ENCODE measurements around the gene PITX2.

The PITX2 gene

DNA sequence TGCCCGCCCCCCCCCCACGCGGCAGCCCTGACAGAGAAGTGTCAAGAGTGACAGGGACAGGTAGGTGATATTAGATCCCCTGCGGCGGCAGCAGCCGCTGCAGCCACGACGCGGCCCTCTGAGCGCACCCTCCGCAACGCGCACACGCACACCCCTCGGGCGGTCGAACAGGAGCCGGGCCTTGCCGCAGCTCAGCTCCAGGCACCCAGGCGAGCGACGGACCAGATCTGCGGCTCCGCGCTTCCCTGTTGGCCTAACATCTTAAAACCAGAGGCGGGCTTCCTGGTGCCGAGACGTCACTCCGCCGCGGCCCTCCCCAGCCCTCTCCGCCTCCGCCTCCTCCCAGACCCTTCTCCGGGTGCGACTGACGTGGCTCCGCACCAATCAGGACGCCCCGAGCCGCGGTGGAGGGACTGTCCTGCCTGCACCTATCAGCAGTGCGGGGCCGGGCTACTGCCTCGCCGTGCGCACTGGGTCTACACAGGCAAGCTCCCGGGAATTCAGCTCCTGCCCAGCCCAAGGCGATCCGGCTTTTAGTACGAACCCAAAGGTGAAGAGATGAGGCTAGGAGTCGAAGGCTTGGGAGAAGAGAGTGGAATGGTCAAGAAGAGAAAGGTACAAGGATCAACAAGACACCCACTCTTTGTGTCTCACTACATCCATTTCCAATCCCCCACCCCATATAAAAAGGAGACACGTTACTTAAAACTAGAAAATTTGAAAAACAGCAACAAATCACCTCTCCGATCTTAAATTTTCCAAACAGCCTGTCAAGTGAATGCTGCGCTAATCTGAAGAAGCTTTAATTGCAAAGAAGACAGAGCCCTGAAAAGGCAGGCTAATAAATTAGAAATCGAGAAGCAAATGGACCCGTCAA is at the start of gene PITX2:
Gene PITX2 (minus strand): TSS at position 237 of the 877 bp plus-strand sequence. CDS start 617 bp downstream, outside the sequence.
- peak; percentile 80 for DNase-seq

DNA sequence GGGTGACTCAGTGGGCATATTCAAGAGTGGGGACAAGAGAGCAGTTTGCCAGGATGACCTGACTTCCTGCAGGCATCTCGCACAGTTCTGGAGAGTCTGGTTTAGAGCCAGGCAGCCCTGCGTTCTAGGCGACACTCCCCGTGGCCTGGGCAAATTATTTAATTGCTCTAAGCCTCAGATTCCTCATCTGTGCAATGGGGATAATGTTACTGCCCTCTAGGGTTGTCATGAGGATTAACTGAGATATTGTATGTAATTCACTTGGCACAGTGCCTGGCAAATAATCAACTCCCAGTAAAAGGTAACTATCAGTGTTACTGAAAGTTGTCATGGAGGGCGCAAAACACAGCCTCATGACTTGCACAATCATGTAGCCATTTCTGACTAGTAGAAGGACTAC is 48.8 kb upstream of the PITX2 start:
- DNase-seq: no peak

- no peak for DNase-seq
Observed at GRCh38 chr4:110669663-110670062, 46.8 kb upstream of the PITX2 start.

DNA sequence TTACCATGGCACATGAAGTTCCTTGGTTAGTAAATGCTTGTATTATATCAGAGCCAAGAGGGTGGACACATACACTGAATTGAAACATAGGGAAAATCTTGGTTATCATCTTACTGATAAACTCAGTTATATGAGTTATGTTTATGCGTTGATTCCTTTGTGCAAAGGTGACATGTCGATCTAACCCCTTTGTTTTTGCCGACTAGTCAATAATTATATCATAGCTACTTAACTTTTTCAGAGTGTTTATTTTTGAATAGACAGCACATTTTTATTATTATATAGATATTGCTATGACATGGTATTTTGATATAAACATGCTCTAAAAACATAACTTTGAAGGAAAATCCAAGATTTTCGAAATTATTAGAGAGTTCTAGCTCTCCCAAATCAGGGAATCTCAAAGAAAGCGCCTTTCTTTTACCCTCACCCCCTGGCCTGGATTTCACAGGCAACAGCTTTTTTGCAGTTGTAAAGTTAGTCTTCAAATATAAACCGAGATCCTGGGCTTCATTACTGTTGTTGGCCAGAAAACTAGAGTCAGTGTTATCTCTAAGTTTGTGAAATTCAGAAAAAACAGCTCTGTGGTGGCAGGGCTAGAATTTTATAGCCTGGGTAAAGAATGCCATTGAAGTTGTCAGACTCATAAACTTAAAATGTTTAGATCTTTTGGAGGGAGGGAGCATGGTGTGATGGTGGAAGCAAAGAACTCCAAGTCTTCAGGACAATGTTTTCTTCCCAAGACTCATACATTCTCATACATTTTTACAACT is 45.8 kb upstream of the PITX2 start:
- no peak for DNase-seq

GRCh38 chr4:110667670-110668069 is 44.8 kb upstream of the PITX2 start:
- DNase-seq: no peak

DNA sequence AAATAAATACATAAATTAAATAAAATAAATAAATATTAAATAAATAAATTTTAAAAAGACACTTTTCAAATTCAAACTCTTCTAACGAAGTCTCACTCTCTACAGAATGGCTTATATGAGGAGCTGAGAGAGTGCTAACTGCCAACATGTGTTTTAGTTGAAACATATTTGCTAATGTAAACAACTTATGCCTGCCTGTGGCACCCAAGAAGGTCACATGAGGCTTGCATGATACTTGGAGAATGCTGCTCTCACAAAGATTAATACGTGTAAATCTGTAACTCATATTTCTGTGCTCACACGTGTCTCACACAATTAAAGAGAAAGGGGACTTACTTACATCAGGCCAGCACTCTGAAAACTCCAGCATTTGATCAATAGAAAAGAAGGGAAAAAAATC is 43.2 kb upstream of the PITX2 start:
- DNase-seq: no peak

DNA sequence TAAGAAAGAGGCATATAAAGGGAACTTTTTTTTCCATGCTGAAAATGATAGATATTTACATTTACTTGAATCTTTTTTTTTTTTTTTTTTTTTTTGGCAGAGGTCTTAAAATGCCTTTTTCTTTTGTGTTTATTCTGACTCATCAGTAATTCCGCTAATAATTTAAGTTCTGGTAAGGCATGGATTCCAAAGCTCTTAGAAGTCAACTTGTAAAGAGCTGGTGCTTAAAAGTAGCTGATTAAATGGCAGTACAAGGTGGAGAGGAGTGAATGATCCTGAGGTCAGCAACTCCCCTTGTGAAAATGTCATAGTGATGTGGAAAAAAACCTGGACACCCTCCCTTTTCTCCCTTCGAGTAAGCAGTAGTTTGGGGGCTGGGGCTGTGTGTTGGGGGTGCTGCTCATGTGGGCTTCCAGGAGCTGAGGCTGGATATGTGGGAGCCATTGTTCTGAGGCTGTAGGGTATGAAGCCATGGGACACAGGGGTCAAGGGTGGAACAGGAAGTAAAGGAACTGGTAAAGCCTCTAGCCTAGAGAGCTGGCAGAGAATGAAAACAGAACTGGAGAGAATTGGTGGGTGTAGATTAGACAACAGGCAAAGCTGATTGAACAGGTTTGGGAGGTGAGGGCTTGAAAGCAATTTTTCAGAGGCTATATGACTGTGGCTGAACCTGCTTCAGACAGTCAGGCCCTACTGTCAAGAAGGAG is 41.0 kb upstream of the PITX2 start:
- DNase-seq: no peak

GRCh38 chr4:110663206-110663605 is 40.3 kb upstream of the PITX2 start:
- no peak for DNase-seq

DNA sequence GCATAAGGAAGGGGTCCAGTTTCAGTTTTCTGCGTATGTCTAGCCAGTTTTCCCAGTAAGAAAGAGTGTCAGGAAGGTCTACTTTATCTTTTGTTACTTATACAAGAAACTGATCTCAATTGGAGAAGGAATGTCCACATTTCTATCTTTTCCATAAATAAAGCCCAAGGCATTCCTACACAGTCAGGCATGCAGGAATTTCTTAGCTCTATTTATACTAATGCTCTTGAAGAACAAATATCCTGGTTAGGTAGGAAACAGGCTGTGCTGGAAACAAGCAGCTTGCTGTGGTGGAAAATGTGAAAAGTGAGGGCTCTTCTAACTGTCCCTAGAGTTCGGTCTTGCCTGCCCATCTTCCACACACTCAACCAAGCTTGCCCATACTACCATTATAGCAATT is 37.9 kb upstream of the PITX2 start:
- DNase-seq: no peak

DNA sequence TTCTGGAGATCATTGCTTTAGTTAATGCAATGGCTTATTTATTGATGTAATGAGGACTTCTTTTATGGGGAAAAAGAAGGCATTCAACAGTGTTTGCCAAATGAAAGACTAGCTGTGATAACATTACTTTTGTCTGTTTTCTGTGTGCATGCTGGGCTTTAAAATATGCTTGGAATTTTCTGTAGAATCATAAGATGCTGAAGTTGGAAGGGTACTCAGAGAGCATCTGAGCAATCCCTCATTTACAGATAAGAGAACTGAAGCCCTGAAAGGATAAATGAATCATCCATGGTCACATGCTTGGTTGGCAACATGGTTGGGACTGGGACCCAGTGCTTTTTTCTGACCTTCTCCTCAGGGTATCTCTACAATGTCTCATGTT is 31.4 kb upstream of the PITX2 start:
- no peak for DNase-seq

GRCh38 chr4:110653321-110654253 is 30.7 kb upstream of the PITX2 start:
- DNase-seq: no peak

DNA sequence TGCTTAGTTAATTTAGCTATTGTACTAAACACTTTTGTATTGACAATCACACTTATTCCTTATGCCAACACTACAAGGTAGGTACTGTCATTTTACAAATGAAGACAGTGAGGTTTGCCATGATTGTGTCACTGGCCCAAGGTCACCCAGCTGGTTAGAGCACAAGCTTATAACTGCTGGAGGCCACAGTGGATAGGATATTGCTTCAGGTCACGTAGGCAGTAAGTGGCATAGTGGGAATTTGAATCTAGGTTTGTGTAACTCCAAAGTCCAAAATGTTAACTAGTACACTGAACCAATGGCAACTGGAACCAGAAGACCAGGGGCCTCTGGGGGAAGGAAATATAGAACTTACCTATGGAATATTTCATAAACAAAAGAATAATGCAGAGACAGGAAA is 21.1 kb upstream of the PITX2 start:
- no peak for DNase-seq

DNA sequence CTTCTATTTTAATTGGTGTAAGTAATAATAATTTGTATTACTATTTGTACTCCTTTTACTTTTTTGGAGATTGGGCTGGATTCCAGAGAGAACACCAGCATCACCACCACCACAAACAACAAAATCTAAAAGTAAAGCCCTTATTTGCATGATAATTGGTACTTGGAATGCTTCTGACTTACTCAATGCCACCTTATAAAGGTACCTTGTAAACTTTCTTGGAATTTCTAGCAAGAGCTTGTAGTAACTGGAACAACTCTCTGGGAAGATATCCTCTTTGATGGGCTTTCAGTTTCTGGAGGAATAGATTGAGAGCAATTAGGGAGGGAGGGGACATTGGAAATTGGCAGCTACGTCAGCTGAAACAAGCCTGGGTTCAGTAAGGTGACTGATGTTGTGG is 20.2 kb upstream of the PITX2 start:
- DNase-seq: no peak

- DNase-seq: no peak
Observed at GRCh38 chr4:110641218-110641617, 18.3 kb upstream of the PITX2 start.

- DNase-seq: no peak
Observed at GRCh38 chr4:110640576-110640975, 17.7 kb upstream of the PITX2 start.

DNA sequence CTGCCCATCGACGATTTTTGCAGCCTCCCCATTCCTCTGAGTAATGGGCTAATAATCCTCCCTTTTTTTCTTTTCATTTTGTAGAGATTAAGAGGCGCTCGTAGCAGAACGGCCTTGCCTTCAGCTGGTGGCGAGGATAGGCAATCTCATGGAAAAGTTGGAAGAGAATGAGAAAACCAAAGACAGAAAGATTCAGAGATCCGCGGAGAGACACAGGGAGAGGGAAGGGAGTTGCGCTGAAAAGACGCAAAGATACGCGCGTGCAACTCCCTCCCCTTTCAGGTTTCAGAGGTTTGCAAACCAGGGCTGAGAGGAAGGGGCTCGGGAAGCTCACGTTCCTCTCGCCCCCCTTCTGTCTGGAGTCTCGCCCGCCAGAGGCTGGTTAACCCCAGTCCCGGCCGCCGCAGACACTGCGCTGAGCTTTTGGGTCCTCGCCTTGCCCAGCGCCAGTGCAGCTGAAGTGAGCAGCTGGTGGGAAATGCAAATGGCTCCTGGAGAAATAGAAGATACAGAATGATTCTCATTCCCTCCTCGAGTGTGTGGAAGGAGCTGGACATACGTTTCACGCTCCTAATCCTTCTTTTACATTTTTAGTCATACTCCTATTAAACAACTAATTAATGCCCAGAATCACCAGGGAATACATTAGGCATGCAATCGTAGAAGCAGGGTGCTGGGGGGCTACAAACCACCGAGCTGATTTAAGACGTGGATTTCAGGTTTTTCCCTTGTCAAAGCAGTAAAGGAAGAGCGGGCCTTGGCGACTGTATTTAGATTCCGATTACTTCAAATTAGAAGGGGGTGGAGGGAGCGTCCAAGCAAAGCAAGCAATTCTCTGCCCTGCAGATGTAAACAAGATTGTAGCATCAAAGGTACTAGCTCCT is 16.6 kb upstream of the PITX2 start:
- DNase-seq: no peak

GRCh38 chr4:110638089-110638746 is 15.3 kb upstream of the PITX2 start:
- no peak for DNase-seq

DNA sequence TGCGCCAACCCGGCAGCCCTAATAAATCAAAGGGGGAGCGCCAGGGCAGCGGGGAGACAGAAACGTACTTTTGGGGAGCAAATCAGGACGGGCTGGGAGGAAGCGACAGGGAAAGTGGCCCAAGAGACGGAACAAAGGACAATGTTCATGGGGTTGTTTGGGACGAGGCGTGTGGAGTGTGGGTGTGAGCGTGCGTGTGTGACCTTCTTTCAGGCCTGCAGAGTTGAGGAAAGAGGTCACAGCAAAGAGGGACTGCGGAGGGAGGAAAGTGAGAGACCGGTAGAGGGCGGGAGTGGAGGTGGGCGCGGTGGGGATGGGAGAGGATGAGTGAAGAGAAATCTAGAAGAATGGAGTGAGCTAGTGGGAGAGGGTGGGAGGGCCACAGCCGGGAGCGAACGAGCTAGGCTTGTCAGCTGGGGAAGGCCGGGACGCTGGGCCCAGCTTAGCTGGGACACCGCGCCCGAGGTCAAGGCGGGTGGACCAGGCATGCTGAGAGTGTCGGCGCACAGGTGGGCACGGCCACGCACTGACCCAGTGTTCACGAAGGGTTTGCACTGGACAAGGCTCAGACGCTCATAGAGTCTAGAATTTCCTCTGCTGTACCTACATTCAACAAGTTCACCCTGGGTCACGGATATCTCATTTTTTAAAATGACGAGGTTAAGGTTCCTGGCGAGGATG is 14.7 kb upstream of the PITX2 start:
- no peak for DNase-seq

DNA sequence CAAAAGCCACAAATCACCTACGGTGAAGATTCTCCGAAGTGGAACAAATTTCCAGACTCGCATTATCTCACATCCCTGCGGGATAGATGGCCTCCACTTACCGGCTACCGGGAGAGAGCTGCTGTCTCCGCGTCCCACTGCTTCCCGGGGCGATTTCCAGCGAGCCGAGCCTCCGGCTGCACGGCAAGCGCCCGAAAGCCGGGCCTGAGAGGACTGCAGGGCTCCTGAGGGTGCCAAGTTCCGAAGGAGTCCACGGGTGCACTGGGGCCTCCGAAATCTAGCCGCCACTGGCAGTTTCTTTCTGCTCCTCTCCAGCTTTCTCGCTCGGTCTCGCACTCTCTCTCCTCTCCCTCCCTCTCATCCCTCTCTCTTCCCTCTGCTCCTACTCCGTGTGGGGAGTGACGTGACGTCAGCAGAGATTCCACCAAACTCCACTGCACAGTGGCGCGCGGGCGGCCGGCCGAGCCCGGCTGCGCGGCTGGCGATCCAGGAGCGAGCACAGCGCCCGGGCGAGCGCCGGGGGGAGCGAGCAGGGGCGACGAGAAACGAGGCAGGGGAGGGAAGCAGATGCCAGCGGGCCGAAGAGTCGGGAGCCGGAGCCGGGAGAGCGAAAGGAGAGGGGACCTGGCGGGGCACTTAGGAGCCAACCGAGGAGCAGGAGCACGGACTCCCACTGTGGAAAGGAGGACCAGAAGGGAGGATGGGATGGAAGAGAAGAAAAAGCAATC is 14.0 kb upstream of the PITX2 start:
- DNase-seq: no peak

Data from MV-4-11 (cell line).